Fibroblast of lung (primary cell): ENCODE measurements around the gene SEMA6B.
A peak's percentile ranks its signal among the peaks of the same experiment; 100 is the strongest.

Experiments
- EZH2 ChIP-seq: IDR thresholded peaks from 2 replicates; pipeline ENCODE4 v1.5.1; 2012; ENCODE audit warnings: low read length, control low read depth, mild to moderate bottlenecking; ENCODE audit errors: missing control alignments
- TF ChIP-seq, protein P1 (sequence below), 2 donors: IDR thresholded peaks in 1 of 2; conservative IDR thresholded peaks in 1 of 2; 1 replicate in 1 of 2; 2 replicates in 1 of 2; pipeline ENCODE4 v1.5.1; 2011 to 2012; ENCODE audit warnings: low read length in 2 of 2, control low read depth in 1 of 2, inconsistent platforms in 1 of 2, low read depth in 1 of 2, mild to moderate bottlenecking in 1 of 2

DNA sequence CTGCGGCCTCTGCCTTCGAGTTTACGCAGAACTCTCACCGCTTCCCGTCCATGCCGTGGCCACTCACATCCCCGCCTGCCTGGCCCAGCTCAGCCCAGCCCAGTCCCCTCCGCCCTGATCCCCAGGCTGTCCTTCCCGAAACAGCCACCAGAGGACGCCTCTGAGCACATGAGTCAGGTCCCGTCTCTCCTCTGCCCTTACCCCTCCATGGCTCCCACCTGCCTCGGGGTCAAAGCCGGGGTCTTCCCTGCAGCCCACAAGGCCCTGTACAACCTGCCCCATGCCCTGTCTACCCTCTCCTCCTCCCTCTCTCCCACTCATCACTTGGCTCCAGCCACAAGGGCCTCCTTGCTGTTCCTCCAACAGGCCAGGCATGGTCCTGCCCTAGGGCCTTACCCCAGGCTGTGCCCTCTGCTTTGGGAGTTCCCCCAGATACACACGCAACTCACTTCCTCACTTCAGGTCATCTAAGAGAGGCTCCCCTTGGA lies 8.1 kb upstream of the SEMA6B start:
- TF ChIP-seq, protein P1, sequence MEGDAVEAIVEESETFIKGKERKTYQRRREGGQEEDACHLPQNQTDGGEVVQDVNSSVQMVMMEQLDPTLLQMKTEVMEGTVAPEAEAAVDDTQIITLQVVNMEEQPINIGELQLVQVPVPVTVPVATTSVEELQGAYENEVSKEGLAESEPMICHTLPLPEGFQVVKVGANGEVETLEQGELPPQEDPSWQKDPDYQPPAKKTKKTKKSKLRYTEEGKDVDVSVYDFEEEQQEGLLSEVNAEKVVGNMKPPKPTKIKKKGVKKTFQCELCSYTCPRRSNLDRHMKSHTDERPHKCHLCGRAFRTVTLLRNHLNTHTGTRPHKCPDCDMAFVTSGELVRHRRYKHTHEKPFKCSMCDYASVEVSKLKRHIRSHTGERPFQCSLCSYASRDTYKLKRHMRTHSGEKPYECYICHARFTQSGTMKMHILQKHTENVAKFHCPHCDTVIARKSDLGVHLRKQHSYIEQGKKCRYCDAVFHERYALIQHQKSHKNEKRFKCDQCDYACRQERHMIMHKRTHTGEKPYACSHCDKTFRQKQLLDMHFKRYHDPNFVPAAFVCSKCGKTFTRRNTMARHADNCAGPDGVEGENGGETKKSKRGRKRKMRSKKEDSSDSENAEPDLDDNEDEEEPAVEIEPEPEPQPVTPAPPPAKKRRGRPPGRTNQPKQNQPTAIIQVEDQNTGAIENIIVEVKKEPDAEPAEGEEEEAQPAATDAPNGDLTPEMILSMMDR (conservative IDR thresholded peaks at IDR 0.05 in 1 of 2, IDR thresholded peaks at IDR 0.05 in 1 of 2; ENCODE audit: low read depth in 1 of 2, low read length in 2 of 2): peak; percentile 71 to 93
- TF ChIP-seq EZH2: no peak
